ENCODE measurements around the gene RPGRIP1L. TPM values are rescaled to one million over a fixed set of nuclear protein-coding genes. Genes with fewer than 3 reads are reported as not detected.

Gene RPGRIP1L
- total RNA-seq, 1 experiment from 2014 or later: 19.8 TPM

DNA sequence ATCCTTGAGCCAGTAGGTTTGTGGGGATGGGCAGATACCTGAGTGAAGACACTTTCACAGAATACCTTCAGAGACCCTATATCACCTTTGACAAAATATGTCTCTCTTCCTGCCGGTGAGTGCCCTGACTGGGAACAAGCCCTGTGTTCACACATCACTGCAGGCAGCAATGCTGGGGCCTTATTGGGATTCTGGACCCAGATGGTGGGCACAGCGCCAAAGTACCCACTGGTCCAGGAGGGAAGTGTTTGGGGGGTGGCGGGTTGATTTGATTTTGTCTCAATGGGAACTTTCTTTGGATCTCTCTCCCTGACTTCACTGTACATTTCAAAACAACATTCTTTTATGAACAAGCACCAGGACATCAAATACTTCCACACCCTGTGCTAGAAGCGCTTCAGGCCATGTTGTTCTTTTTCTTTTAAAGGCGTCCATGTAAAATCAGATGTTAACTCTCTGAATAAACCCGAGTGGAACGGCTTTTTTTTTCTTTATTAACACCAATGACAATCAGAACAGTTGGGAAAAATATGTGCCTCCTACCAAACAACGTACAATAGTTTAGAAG lies 138.3 kb downstream of the RPGRIP1L start:
- ChIA-PET CTCF (no interaction called here), POLR2A (ENCODE audit: low non-redundant PET) (no interaction called here)
- H3K4me1 ChIP-seq (ENCODE audit: insufficient read depth, low read length, poor library complexity, severe bottlenecking): no peaks in the 10 kb centered on the region
- H3K9me3 ChIP-seq (ENCODE audit: low read depth, low read length, poor library complexity, severe bottlenecking): no peaks in the 10 kb centered on the region
- no TSS peak for BruUV-seq (replicated peaks)
- no peaks in the 10 kb centered on the region for H3K36me3 ChIP-seq (ENCODE audit: insufficient read depth, low read length, poor library complexity, severe bottlenecking)
- TF ChIP-seq EZH2 (IDR thresholded peaks at IDR 0.05; ENCODE audit: borderline replicate concordance, low read depth, low read length, poor library complexity, severe bottlenecking): no peak
- TF ChIP-seq, protein P1, sequence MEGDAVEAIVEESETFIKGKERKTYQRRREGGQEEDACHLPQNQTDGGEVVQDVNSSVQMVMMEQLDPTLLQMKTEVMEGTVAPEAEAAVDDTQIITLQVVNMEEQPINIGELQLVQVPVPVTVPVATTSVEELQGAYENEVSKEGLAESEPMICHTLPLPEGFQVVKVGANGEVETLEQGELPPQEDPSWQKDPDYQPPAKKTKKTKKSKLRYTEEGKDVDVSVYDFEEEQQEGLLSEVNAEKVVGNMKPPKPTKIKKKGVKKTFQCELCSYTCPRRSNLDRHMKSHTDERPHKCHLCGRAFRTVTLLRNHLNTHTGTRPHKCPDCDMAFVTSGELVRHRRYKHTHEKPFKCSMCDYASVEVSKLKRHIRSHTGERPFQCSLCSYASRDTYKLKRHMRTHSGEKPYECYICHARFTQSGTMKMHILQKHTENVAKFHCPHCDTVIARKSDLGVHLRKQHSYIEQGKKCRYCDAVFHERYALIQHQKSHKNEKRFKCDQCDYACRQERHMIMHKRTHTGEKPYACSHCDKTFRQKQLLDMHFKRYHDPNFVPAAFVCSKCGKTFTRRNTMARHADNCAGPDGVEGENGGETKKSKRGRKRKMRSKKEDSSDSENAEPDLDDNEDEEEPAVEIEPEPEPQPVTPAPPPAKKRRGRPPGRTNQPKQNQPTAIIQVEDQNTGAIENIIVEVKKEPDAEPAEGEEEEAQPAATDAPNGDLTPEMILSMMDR (conservative IDR thresholded peaks at IDR 0.05; ENCODE audit: low read depth, low read length): no peak
- no peak overlapping the region for H3K27ac ChIP-seq (ENCODE audit: low read depth, low read length, poor library complexity, severe bottlenecking)
- DNase-seq (ENCODE audit: low spot score): no peak
- no peaks in the 10 kb centered on the region for H3K27me3 ChIP-seq (replicated peaks; ENCODE audit: insufficient read depth, low read depth, low read length, poor library complexity)
- intact Hi-C loops (cut with micrococcal nuclease; ENCODE audit: unreplicated experiment): no loop called here
- no peak overlapping the region for H3K4me3 ChIP-seq (ENCODE audit: low read depth, low read length, poor library complexity, severe bottlenecking)

DNA sequence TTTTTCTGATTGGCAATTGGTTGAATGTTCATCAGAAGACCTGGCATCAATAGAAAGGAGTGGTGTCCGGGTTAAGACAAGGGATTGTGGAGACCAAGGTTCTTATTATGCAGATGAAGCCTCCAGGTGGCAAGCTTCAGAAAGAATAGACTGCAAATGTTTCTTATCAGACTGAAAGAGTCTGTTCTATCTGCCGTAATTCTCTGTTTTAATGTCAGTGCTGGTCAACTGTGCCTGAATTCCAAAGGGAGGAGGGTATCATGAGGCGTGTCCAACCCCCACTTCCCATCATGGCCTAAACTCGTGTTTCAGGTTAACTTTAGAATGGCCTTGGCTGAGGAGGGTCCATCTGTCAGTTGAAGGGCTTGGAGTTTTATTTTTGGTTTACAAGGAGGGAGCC lies 140.2 kb downstream of the RPGRIP1L start:
- intact Hi-C loops (cut with micrococcal nuclease; ENCODE audit: unreplicated experiment): no loop called here
- TF ChIP-seq EZH2 (IDR thresholded peaks at IDR 0.05; ENCODE audit: borderline replicate concordance, low read depth, low read length, poor library complexity, severe bottlenecking): no peak
- TF ChIP-seq, protein P1 (conservative IDR thresholded peaks at IDR 0.05; ENCODE audit: low read depth, low read length): no peak
- no peak for DNase-seq (ENCODE audit: low spot score)
- POLR2A ChIA-PET (ENCODE audit: low non-redundant PET): no interaction called here
- no peaks in the 10 kb centered on the region for H3K9me3 ChIP-seq (ENCODE audit: low read depth, low read length, poor library complexity, severe bottlenecking)
- no peaks in the 10 kb centered on the region for H3K27me3 ChIP-seq (replicated peaks; ENCODE audit: insufficient read depth, low read depth, low read length, poor library complexity)
- no peaks in the 10 kb centered on the region for H3K4me1 ChIP-seq (ENCODE audit: insufficient read depth, low read length, poor library complexity, severe bottlenecking)
- no peak overlapping the region for H3K4me3 ChIP-seq (ENCODE audit: low read depth, low read length, poor library complexity, severe bottlenecking)
- CTCF ChIA-PET: no interaction called here
- H3K27ac ChIP-seq (ENCODE audit: low read depth, low read length, poor library complexity, severe bottlenecking): no peak overlapping the region
- no TSS peak for BruUV-seq (replicated peaks)
- H3K36me3 ChIP-seq (ENCODE audit: insufficient read depth, low read length, poor library complexity, severe bottlenecking): no peaks in the 10 kb centered on the region

DNA sequence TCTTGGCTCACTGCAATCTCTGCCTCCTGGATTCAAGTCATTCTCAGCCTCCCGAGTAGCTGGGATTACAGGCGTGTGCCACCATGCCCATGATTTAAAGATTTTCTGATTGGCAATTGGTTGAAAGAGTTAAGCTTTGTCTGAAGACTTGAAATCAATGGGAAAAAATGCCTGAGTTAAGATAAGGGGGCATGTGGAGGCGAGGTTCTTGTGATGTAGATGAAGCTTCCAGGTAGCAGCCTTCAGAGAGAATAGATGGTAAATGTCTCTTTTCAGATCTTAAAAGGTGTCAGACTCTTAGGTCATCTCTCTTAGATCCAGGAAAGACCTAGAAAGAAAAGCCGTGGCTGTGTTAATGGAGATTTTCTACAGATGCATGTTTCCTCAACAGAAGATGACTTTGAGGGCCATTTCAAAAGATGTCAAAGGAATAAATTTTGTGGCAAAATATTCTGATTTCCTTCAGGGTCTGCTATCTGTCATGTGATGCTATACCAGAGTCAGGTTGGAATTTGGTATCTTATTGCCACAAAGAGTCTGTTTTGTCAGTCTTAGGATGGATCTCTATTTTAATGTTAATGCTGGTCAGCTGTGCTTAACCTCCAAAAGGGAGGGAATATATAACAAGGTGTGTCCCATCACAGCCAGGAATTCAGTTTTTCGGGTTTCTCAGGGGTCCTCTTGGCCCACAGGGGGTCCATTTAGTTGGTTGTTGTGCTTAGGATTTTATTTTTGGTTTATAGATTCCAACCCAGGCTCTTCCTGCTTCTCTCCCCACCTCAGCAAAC lies 142.4 kb downstream of the RPGRIP1L start:
- no peak for TF ChIP-seq EZH2 (IDR thresholded peaks at IDR 0.05; ENCODE audit: borderline replicate concordance, low read depth, low read length, poor library complexity, severe bottlenecking)
- TF ChIP-seq, protein P1 (conservative IDR thresholded peaks at IDR 0.05; ENCODE audit: low read depth, low read length): no peak
- H3K4me3 ChIP-seq (ENCODE audit: low read depth, low read length, poor library complexity, severe bottlenecking): no peak overlapping the region
- DNase-seq (ENCODE audit: low spot score): no peak
- no TSS peak for BruUV-seq (replicated peaks)
- intact Hi-C loops (cut with micrococcal nuclease; ENCODE audit: unreplicated experiment): no loop called here
- no peaks in the 10 kb centered on the region for H3K4me1 ChIP-seq (ENCODE audit: insufficient read depth, low read length, poor library complexity, severe bottlenecking)
- H3K27ac ChIP-seq (ENCODE audit: low read depth, low read length, poor library complexity, severe bottlenecking): no peak overlapping the region
- no peaks in the 10 kb centered on the region for H3K9me3 ChIP-seq (ENCODE audit: low read depth, low read length, poor library complexity, severe bottlenecking)
- H3K27me3 ChIP-seq (replicated peaks; ENCODE audit: insufficient read depth, low read depth, low read length, poor library complexity): no peaks in the 10 kb centered on the region
- ChIA-PET POLR2A (ENCODE audit: low non-redundant PET) (interaction anchor here (0.7 kb wide), 1 partner anchor 757 kb away, joined by 11 read pairs; no protein-coding TSS in a partner anchor), CTCF (no interaction called here)
- H3K36me3 ChIP-seq (ENCODE audit: insufficient read depth, low read length, poor library complexity, severe bottlenecking): no peaks in the 10 kb centered on the region

Data from A673 (cell line).